Measurements from ENCODE around the gene TRH.

DNA sequence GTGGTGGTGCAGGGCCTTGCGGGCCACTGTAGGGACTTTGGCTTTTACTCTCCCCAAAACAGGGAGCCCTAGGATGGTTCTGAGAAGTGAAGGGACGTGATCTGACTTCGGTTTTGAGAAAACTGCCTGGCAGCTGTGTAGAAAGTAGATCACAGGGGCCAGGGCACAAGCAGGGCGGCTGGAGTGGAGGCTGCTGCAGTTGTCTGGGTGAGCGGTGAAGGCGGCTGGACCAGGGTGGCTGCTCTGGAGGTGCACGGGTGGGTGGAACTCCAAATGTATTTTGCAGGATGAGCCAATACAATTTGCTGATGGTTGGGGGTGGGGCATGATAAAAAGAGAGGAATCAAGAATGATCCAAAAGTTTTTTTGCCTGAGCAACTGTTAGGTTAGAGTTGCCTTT lies 29.8 kb upstream of the TRH start:
- TF ChIP-seq CTCF (conservative IDR thresholded peaks at IDR 0.05; ENCODE audit: low read depth, low read length), result no peak
- TF ChIP-seq EZH2 (IDR thresholded peaks at IDR 0.05; ENCODE audit: borderline replicate concordance, low read depth, low read length, poor library complexity, severe bottlenecking), result no peak

Measured in A673 (cell line).